Prostate gland (tissue), 2 donors: ENCODE data around the gene FGFBP1.

Experiments used
- CTCF ChIP-seq, 4 experiments: fragments of 200-600 bp in 2 of 4; fragments of 450-650 bp in 2 of 4; sonication (generic) in 2 of 4; IDR thresholded peaks; 1 replicate in 3 of 4; 2 replicates in 1 of 4; pipeline ENCODE4 v1.5.1; 2016 to 2019; ENCODE audit warnings: antibody characterized with exemption in 4 of 4, mild to moderate bottlenecking in 2 of 4, moderate library complexity in 2 of 4
- POLR2AphosphoS5 ChIP-seq: sonication (generic); formaldehyde crosslinking; IDR thresholded peaks from one replicate; pipeline ENCODE4 v1.6.1; 2017; ENCODE audit warnings: antibody characterized with exemption

GRCh38 chr4:15914291-15914690, 24.2 kb downstream of the FGFBP1 start:
- TF ChIP-seq CTCF (IDR thresholded peaks at IDR 0.05) (no peak), POLR2AphosphoS5 (no peak)
